Activated naive CD8-positive, alpha-beta T cell treated with anti-CD3 and anti-CD28 coated beads, Interleukin-2, amount 50 U/mL, for 24 hours (primary cell): ENCODE results near the gene GAD2.

Experiments used
- ATAC-seq: fragments of 150-1000 bp; cut with Tn5 transposase; one replicate; pipeline ENCODE4 v1.10.0; 2021
- DNase-seq: peaks from one replicate; pipeline ENCODE4 v3.0.0; 2021
- H3K27ac Mint-ChIP-seq: one replicate; pipeline ENCODE4 v1.8.0; 2021; ENCODE audit warnings: mild to moderate bottlenecking, mixed read lengths
- H3K27me3 Mint-ChIP-seq: one replicate; pipeline ENCODE4 v1.8.0; 2021; ENCODE audit warnings: mixed read lengths
- H3K36me3 Mint-ChIP-seq: one replicate; pipeline ENCODE4 v1.8.0; 2021; ENCODE audit warnings: low read depth, mixed read lengths
- H3K4me1 Mint-ChIP-seq: one replicate; pipeline ENCODE4 v1.8.0; 2021; ENCODE audit warnings: mixed read lengths
- H3K4me3 Mint-ChIP-seq: one replicate; pipeline ENCODE4 v1.8.0; 2021; ENCODE audit warnings: mild to moderate bottlenecking, moderate library complexity, mixed read lengths
- H3K9me3 Mint-ChIP-seq: one replicate; pipeline ENCODE4 v1.8.0; 2021; ENCODE audit warnings: mixed read lengths

The GAD2 gene

GRCh38 chr10:26216585-26217395 is at the start of gene GAD2:
Gene GAD2, plus strand, starts transcription at chr10:26216774. Its CDS starts 36 bp downstream, at chr10:26216810.
- no peak within 1 kb of the TSS for H3K27ac Mint-ChIP-seq
- peak within 1 kb of the TSS; percentile 63 for H3K4me3 Mint-ChIP-seq
- DNase-seq, result no peak
- no peaks in the 10 kb centered on the region for H3K9me3 Mint-ChIP-seq
- H3K4me1 Mint-ChIP-seq, result peaks cover 32% of the 10 kb centered on the region
- H3K27me3 Mint-ChIP-seq, result peaks cover 92% of the 10 kb centered on the region
- H3K36me3 Mint-ChIP-seq, result peaks cover 2% of the 10 kb centered on the region
- no peak for ATAC-seq

GRCh38 chr10:26169466-26169865 is 47.1 kb upstream of the GAD2 start:
- H3K4me1 Mint-ChIP-seq, result no peaks in the 10 kb centered on the region

GRCh38 chr10:26172131-26172530 is 44.4 kb upstream of the GAD2 start:
- H3K27ac Mint-ChIP-seq, result no peak overlapping the region
- no peaks in the 10 kb centered on the region for H3K4me1 Mint-ChIP-seq
- H3K36me3 Mint-ChIP-seq, result no peaks in the 10 kb centered on the region

More at GRCh38 chr10:26169466-26169865, 47.1 kb upstream of the GAD2 start:
- H3K27ac Mint-ChIP-seq, result no peak overlapping the region
- no peak for DNase-seq
- peaks cover 5% of the 10 kb centered on the region for H3K27me3 Mint-ChIP-seq
- H3K9me3 Mint-ChIP-seq, result no peaks in the 10 kb centered on the region
- no peak for ATAC-seq
- no peaks in the 10 kb centered on the region for H3K36me3 Mint-ChIP-seq
- H3K4me3 Mint-ChIP-seq, result no peak overlapping the region

GRCh38 chr10:26173837-26174236 is 42.7 kb upstream of the GAD2 start:
- peaks cover 8% of the 10 kb centered on the region for H3K27me3 Mint-ChIP-seq
- no peaks in the 10 kb centered on the region for H3K4me1 Mint-ChIP-seq
- H3K9me3 Mint-ChIP-seq, result no peaks in the 10 kb centered on the region
- no peak for DNase-seq
- no peak for ATAC-seq
- no peaks in the 10 kb centered on the region for H3K36me3 Mint-ChIP-seq
- no peak overlapping the region for H3K27ac Mint-ChIP-seq
- H3K4me3 Mint-ChIP-seq, result no peak overlapping the region

More at GRCh38 chr10:26172131-26172530, 44.4 kb upstream of the GAD2 start:
- Mint-ChIP-seq H3K9me3 (no peaks in the 10 kb centered on the region), H3K27me3 (peaks cover 5% of the 10 kb centered on the region), H3K4me3 (no peak overlapping the region)
- no peak for DNase-seq
- no peak for ATAC-seq

GRCh38 chr10:26177341-26177740 is 39.2 kb upstream of the GAD2 start:
- H3K27me3 Mint-ChIP-seq, result peaks cover 7% of the 10 kb centered on the region
- no peak for ATAC-seq
- DNase-seq, result no peak
- no peaks in the 10 kb centered on the region for H3K4me1 Mint-ChIP-seq
- H3K9me3 Mint-ChIP-seq, result no peaks in the 10 kb centered on the region
- no peak overlapping the region for H3K27ac Mint-ChIP-seq
- H3K36me3 Mint-ChIP-seq, result no peaks in the 10 kb centered on the region
- no peak overlapping the region for H3K4me3 Mint-ChIP-seq

GRCh38 chr10:26194275-26194674 is 22.3 kb upstream of the GAD2 start:
- peaks cover 9% of the 10 kb centered on the region for H3K9me3 Mint-ChIP-seq

GRCh38 chr10:26197248-26197647 is 19.3 kb upstream of the GAD2 start:
- ATAC-seq (no peak), DNase-seq (no peak)
- Mint-ChIP-seq H3K27me3 (peaks cover 3% of the 10 kb centered on the region), H3K27ac (no peak overlapping the region), H3K36me3 (no peaks in the 10 kb centered on the region), H3K4me1 (no peaks in the 10 kb centered on the region), H3K9me3 (peaks cover 9% of the 10 kb centered on the region), H3K4me3 (no peak overlapping the region)

More at GRCh38 chr10:26194275-26194674, 22.3 kb upstream of the GAD2 start:
- DNase-seq (no peak), ATAC-seq (no peak)
- Mint-ChIP-seq H3K4me3 (no peak overlapping the region), H3K4me1 (no peaks in the 10 kb centered on the region), H3K36me3 (no peaks in the 10 kb centered on the region), H3K27ac (no peak overlapping the region), H3K27me3 (no peaks in the 10 kb centered on the region)

- DNase-seq (no peak), ATAC-seq (no peak)
- H3K27me3 Mint-ChIP-seq, result peaks cover 3% of the 10 kb centered on the region
- no peaks in the 10 kb centered on the region for H3K36me3 Mint-ChIP-seq
- H3K4me3 Mint-ChIP-seq, result no peak overlapping the region
- H3K9me3 Mint-ChIP-seq, result peaks cover 9% of the 10 kb centered on the region
- no peaks in the 10 kb centered on the region for H3K4me1 Mint-ChIP-seq
- H3K27ac Mint-ChIP-seq, result no peak overlapping the region
Observed at GRCh38 chr10:26198119-26198518, 18.5 kb upstream of the GAD2 start.

GRCh38 chr10:26199841-26200240 is 16.7 kb upstream of the GAD2 start:
- H3K27ac Mint-ChIP-seq, result no peak overlapping the region
- no peaks in the 10 kb centered on the region for H3K4me1 Mint-ChIP-seq
- H3K9me3 Mint-ChIP-seq, result peaks cover 9% of the 10 kb centered on the region
- H3K36me3 Mint-ChIP-seq, result no peaks in the 10 kb centered on the region
- H3K27me3 Mint-ChIP-seq, result peaks cover 9% of the 10 kb centered on the region
- ATAC-seq (no peak), DNase-seq (no peak)
- H3K4me3 Mint-ChIP-seq, result no peak overlapping the region

- Mint-ChIP-seq H3K27ac (no peak overlapping the region), H3K4me3 (no peak overlapping the region), H3K27me3 (peaks cover 17% of the 10 kb centered on the region), H3K9me3 (no peaks in the 10 kb centered on the region), H3K36me3 (no peaks in the 10 kb centered on the region), H3K4me1 (no peaks in the 10 kb centered on the region)
- no peak for DNase-seq
- ATAC-seq, result no peak
Observed at GRCh38 chr10:26205223-26205622, 11.4 kb upstream of the GAD2 start.

- H3K4me1 Mint-ChIP-seq, result peaks cover 21% of the 10 kb centered on the region
- H3K36me3 Mint-ChIP-seq, result no peaks in the 10 kb centered on the region
- no peak for DNase-seq
- no peak for ATAC-seq
- no peak overlapping the region for H3K4me3 Mint-ChIP-seq
- no peaks in the 10 kb centered on the region for H3K9me3 Mint-ChIP-seq
- peaks cover 53% of the 10 kb centered on the region for H3K27me3 Mint-ChIP-seq
- no peak overlapping the region for H3K27ac Mint-ChIP-seq
Observed at GRCh38 chr10:26211781-26212444, 4.7 kb upstream of the GAD2 start.

- Mint-ChIP-seq H3K36me3 (no peaks in the 10 kb centered on the region), H3K9me3 (no peaks in the 10 kb centered on the region), H3K4me3 (no peak overlapping the region), H3K4me1 (peaks cover 25% of the 10 kb centered on the region), H3K27ac (no peak overlapping the region), H3K27me3 (peaks cover 59% of the 10 kb centered on the region)
- no peak for ATAC-seq
- DNase-seq, result no peak
Observed at GRCh38 chr10:26212511-26212910, 4.1 kb upstream of the GAD2 start.

- Mint-ChIP-seq H3K4me1 (peaks cover 28% of the 10 kb centered on the region), H3K9me3 (no peaks in the 10 kb centered on the region), H3K27me3 (peaks cover 62% of the 10 kb centered on the region), H3K27ac (no peak overlapping the region), H3K4me3 (no peak overlapping the region), H3K36me3 (no peaks in the 10 kb centered on the region)
- no peak for DNase-seq
- no peak for ATAC-seq
Observed at GRCh38 chr10:26213157-26213800, 3.3 kb upstream of the GAD2 start.

- Mint-ChIP-seq H3K27ac (no peak overlapping the region), H3K9me3 (no peaks in the 10 kb centered on the region), H3K4me1 (peaks cover 32% of the 10 kb centered on the region), H3K27me3 (peaks cover 69% of the 10 kb centered on the region), H3K36me3 (no peaks in the 10 kb centered on the region), H3K4me3 (no peak overlapping the region)
- no peak for DNase-seq
- no peak for ATAC-seq
Observed at GRCh38 chr10:26214004-26214403, 2.6 kb upstream of the GAD2 start.
